NT2/D1 (cell line): ENCODE data around the gene BIN2.

Experiments
- SUZ12 ChIP-seq: IDR thresholded peaks from 2 replicates; pipeline ENCODE4 v1.6.1; 2011; ENCODE audit not compliant: insufficient read length, insufficient read depth; ENCODE audit errors: extremely low read depth
- YY1 ChIP-seq: IDR thresholded peaks from 2 replicates; pipeline ENCODE4 v1.6.1; 2011; ENCODE audit not compliant: insufficient read length, insufficient read depth

DNA sequence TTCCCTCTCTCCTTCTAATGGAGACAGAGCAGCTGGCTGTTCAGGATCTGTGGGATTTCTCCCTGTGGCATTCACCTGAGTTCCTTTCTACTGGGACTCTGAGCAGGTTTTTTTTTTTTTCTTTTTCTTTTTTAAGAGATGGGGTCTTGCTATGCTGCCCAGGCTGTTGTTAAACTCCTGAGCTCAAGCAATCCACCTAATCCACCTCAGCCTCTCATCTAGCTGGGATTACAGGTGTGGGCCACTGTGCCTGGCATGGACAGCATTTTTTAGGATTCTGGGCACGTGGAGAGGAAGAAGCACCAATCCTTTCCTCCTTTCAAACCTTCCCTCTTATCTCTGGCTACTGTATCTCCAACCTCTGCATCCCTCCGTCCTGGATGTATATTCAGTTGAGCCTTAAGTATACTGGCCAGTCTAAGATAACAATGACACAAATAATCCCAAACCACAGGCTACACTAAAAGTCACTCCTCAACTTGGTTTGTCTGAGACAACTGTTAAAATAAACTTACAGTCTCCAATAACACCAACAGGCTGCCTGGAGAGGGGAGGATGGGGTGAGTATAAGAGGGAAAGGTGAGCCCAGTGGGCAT, 38.9 kb upstream of the BIN2 start:
- TF ChIP-seq SUZ12 = no peak
- no peak for TF ChIP-seq YY1
